Measurements from ENCODE around the gene TRPC4AP. TPM values are rescaled to one million over a fixed set of nuclear protein-coding genes. Genes with fewer than 3 reads are reported as not detected.

TRPC4AP gene
- total RNA-seq: 93.8 to 96.2 TPM (median 95.6 TPM) in 3 replicates

GRCh38 chr20:35092524-35093266 is at the start of gene TRPC4AP:
Gene TRPC4AP (minus strand): TSS chr20:35092807. CDS start chr20:35092781, 26 bp downstream.
- peak within 1 kb of the TSS; percentile 97 for H3K27ac Mint-ChIP-seq
- H3K4me3 Mint-ChIP-seq: peak within 1 kb of the TSS; percentile 88
- TF ChIP-seq CTCF (IDR thresholded peaks at IDR 0.05; ENCODE audit: unreplicated experiment): peak; percentile 98
- peaks cover 3% of the 10 kb centered on the region for H3K36me3 Mint-ChIP-seq
- peaks cover 26% of the 10 kb centered on the region for H3K4me1 Mint-ChIP-seq
- no peaks in the 10 kb centered on the region for H3K27me3 Mint-ChIP-seq (ENCODE audit: low read depth)
- peak; percentile 79 to 92 for DNase-seq (ENCODE audit: low spot score in 2 of 2, unreplicated experiment in 2 of 2)
- H3K9me3 Mint-ChIP-seq: no peaks in the 10 kb centered on the region

GRCh38 chr20:35135867-35136586 is 43.4 kb upstream of the TRPC4AP start:
- no peak for DNase-seq (ENCODE audit: low spot score in 2 of 2, unreplicated experiment in 2 of 2)
- no peak for TF ChIP-seq CTCF (IDR thresholded peaks at IDR 0.05; ENCODE audit: unreplicated experiment)
- Mint-ChIP-seq H3K9me3 (no peaks in the 10 kb centered on the region), H3K4me1 (no peaks in the 10 kb centered on the region), H3K27ac (no peak overlapping the region), H3K36me3 (peaks cover 28% of the 10 kb centered on the region), H3K4me3 (no peak overlapping the region), H3K27me3 (ENCODE audit: low read depth) (no peaks in the 10 kb centered on the region)

GRCh38 chr20:35134880-35135279 is 42.3 kb upstream of the TRPC4AP start:
- Mint-ChIP-seq H3K27ac (no peak overlapping the region), H3K4me1 (no peaks in the 10 kb centered on the region), H3K36me3 (peaks cover 32% of the 10 kb centered on the region), H3K27me3 (ENCODE audit: low read depth) (no peaks in the 10 kb centered on the region), H3K9me3 (no peaks in the 10 kb centered on the region), H3K4me3 (no peak overlapping the region)
- DNase-seq (ENCODE audit: low spot score in 2 of 2, unreplicated experiment in 2 of 2): no peak
- no peak for TF ChIP-seq CTCF (IDR thresholded peaks at IDR 0.05; ENCODE audit: unreplicated experiment)

GRCh38 chr20:35134472-35134871 is 41.9 kb upstream of the TRPC4AP start:
- no peaks in the 10 kb centered on the region for H3K27me3 Mint-ChIP-seq (ENCODE audit: low read depth)
- no peaks in the 10 kb centered on the region for H3K9me3 Mint-ChIP-seq
- DNase-seq (ENCODE audit: low spot score in 2 of 2, unreplicated experiment in 2 of 2): no peak
- H3K27ac Mint-ChIP-seq: no peak overlapping the region
- TF ChIP-seq CTCF (IDR thresholded peaks at IDR 0.05; ENCODE audit: unreplicated experiment): no peak
- H3K4me3 Mint-ChIP-seq: no peak overlapping the region
- no peaks in the 10 kb centered on the region for H3K4me1 Mint-ChIP-seq
- peaks cover 32% of the 10 kb centered on the region for H3K36me3 Mint-ChIP-seq

- no peak for DNase-seq (ENCODE audit: low spot score in 2 of 2, unreplicated experiment in 2 of 2)
- peaks cover 32% of the 10 kb centered on the region for H3K36me3 Mint-ChIP-seq
- TF ChIP-seq CTCF (IDR thresholded peaks at IDR 0.05; ENCODE audit: unreplicated experiment): no peak
- H3K4me3 Mint-ChIP-seq: no peak overlapping the region
- H3K27ac Mint-ChIP-seq: no peak overlapping the region
- no peaks in the 10 kb centered on the region for H3K4me1 Mint-ChIP-seq
- H3K9me3 Mint-ChIP-seq: no peaks in the 10 kb centered on the region
- no peaks in the 10 kb centered on the region for H3K27me3 Mint-ChIP-seq (ENCODE audit: low read depth)
Measured at GRCh38 chr20:35133735-35134134, 41.1 kb upstream of the TRPC4AP start.
